ENCODE results near the gene UBR4. TPM values are rescaled to one million over a fixed set of nuclear protein-coding genes. Genes with fewer than 3 reads are reported as not detected.
A peak's percentile ranks its signal among the peaks of the same experiment; 100 is the strongest.
"Not testable (repeated sequence)": the region's sequence is repeated elsewhere in the genome, so short reads cannot be mapped to it uniquely, and the experiment has no call there.

Gene UBR4
- total RNA-seq: 100 to 1,000 TPM; 114 to 145 (median 140) TPM

GRCh38 chr1:19209990-19210771 is at the start of gene UBR4:
UBR4 (minus strand) TSS chr1:19210266; CDS start chr1:19210248, 18 bp downstream.
- TF ChIP-seq CTCF (IDR thresholded peaks at IDR 0.05): peak in 1 of 3 donors; percentile 8
- TF ChIP-seq POLR2AphosphoS5 (IDR thresholded peaks at IDR 0.05): peak; percentile 95 to 99 (median 98)
- TF ChIP-seq POLR2A (IDR thresholded peaks at IDR 0.05): peak; percentile 75
- Histone ChIP-seq H3K4me1 (peaks cover 0 to 6% of the 10 kb centered on the region in 2 donors), H3K9me3 (no peaks in the 10 kb centered on the region), H3K27me3 (no peaks in the 10 kb centered on the region), H3K27ac (peak within 1 kb of the TSS; percentile 92 to 99), H3K36me3 (no peaks in the 10 kb centered on the region), H3K4me3 (peak within 1 kb of the TSS; percentile 76 to 99 (median 82))
- peak; percentile 89 to 92 for DNase-seq (ENCODE audit: low spot score in 2 of 2)
- intact Hi-C loops (cut with DNase I; ENCODE audit: low total_unique reads): no loop called here

GRCh38 chr1:19258353-19258752 is 48.3 kb upstream of the UBR4 start:
- TF ChIP-seq POLR2A (IDR thresholded peaks at IDR 0.05) (no peak), POLR2AphosphoS5 (IDR thresholded peaks at IDR 0.05) (no peak), CTCF (IDR thresholded peaks at IDR 0.05) (no peak)
- intact Hi-C loops (cut with DNase I; ENCODE audit: low total_unique reads): no loop called here
- Histone ChIP-seq H3K4me1 (peaks cover 0 to 4% of the 10 kb centered on the region in 2 donors), H3K36me3 (no peaks in the 10 kb centered on the region), H3K4me3 (no peak overlapping the region), H3K9me3 (no peaks in the 10 kb centered on the region), H3K27ac (no peak overlapping the region), H3K27me3 (no peaks in the 10 kb centered on the region)
- no peak for DNase-seq (ENCODE audit: low spot score in 2 of 2)

GRCh38 chr1:19257178-19257914 is 47.3 kb upstream of the UBR4 start:
- Histone ChIP-seq H3K27me3 (no peaks in the 10 kb centered on the region), H3K4me1 (peaks cover 4 to 14% of the 10 kb centered on the region in 2 donors), H3K36me3 (no peaks in the 10 kb centered on the region), H3K27ac (peak overlapping the region; percentile 2 to 36), H3K9me3 (no peaks in the 10 kb centered on the region), H3K4me3 (no peak overlapping the region)
- intact Hi-C loops (cut with DNase I; ENCODE audit: low total_unique reads): no loop called here
- no peak for DNase-seq (ENCODE audit: low spot score in 2 of 2)
- TF ChIP-seq CTCF (IDR thresholded peaks at IDR 0.05): no peak
- TF ChIP-seq POLR2AphosphoS5 (IDR thresholded peaks at IDR 0.05): no peak
- no peak for TF ChIP-seq POLR2A (IDR thresholded peaks at IDR 0.05)

GRCh38 chr1:19256301-19256700 is 46.2 kb upstream of the UBR4 start:
- H3K4me3 ChIP-seq; DNase-seq (ENCODE audit: low spot score in 2 of 2); intact Hi-C loops (cut with DNase I; ENCODE audit: low total_unique reads); H3K9me3 ChIP-seq; H3K36me3 ChIP-seq; H3K27me3 ChIP-seq: not testable (repeated sequence)
- Histone ChIP-seq H3K4me1 (peaks cover 4 to 15% of the 10 kb centered on the region in 2 donors), H3K27ac (peak overlapping the region in 1 of 2 donors; percentile 44)

- no peaks in the 10 kb centered on the region for H3K9me3 ChIP-seq
- no peaks in the 10 kb centered on the region for H3K27me3 ChIP-seq
- intact Hi-C loops (cut with DNase I; ENCODE audit: low total_unique reads): no loop called here
- TF ChIP-seq POLR2AphosphoS5 (IDR thresholded peaks at IDR 0.05): no peak
- TF ChIP-seq POLR2A (IDR thresholded peaks at IDR 0.05): no peak
- TF ChIP-seq CTCF (IDR thresholded peaks at IDR 0.05): no peak
- H3K4me3 ChIP-seq: no peak overlapping the region
- peaks cover 4 to 22% of the 10 kb centered on the region in 2 donors for H3K4me1 ChIP-seq
- no peak overlapping the region for H3K27ac ChIP-seq
- DNase-seq (ENCODE audit: low spot score in 2 of 2): no peak
- no peaks in the 10 kb centered on the region for H3K36me3 ChIP-seq
Observed at GRCh38 chr1:19255288-19255687, 45.2 kb upstream of the UBR4 start.
